GM18861 (cell line): ENCODE measurements around the gene PLEKHJ1.

Experiments
- ATAC-seq: cut with Tn5 transposase; IDR thresholded peaks from one replicate; pipeline ENCODE4 v1.9.1; 2021; ENCODE audit not compliant: unreplicated experiment

PLEKHJ1 gene

GRCh38 chr19:2249880-2250765, 14.0 kb upstream of the PLEKHJ1 start:
- ATAC-seq = no peak

DNA sequence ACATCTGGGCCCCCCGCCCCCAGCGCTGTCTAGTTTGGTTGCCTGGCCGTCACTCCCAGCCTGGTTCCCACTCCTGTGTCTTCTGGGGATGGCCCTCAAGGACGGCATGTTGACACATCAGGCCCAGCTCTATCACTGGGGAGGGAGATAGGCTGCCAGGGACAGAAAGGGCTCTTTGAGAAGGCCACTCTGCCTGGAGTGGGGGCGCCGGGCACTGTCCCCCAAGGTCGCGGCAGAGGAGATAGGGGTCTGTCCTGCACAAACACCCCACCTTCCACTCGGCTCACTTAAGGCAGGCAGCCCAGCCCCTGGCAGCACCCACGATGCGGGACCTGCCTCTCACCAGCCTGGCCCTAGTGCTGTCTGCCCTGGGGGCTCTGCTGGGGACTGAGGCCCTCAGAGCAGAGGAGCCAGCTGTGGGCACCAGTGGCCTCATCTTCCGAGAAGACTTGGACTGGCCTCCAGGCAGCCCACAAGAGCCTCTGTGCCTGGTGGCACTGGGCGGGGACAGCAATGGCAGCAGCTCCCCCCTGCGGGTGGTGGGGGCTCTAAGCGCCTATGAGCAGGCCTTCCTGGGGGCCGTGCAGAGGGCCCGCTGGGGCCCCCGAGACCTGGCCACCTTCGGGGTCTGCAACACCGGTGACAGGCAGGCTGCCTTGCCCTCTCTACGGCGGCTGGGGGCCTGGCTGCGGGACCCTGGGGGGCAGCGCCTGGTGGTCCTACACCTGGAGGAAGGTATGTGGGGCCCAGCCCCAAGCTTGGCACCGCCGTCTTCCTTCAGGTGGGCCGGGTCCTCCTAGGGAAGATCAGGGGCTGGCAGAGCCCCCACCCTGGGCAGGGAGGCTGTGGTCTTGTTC, 13.1 kb upstream of the PLEKHJ1 start, which contains the start of gene AMH:
AMH (plus strand) TSS at position 314 of the 857 bp plus-strand sequence; CDS start at position 324, 10 bp downstream.
- no peak for ATAC-seq

GRCh38 chr19:2248136-2249009, 12.2 kb upstream of the PLEKHJ1 start:
- ATAC-seq = no peak

DNA sequence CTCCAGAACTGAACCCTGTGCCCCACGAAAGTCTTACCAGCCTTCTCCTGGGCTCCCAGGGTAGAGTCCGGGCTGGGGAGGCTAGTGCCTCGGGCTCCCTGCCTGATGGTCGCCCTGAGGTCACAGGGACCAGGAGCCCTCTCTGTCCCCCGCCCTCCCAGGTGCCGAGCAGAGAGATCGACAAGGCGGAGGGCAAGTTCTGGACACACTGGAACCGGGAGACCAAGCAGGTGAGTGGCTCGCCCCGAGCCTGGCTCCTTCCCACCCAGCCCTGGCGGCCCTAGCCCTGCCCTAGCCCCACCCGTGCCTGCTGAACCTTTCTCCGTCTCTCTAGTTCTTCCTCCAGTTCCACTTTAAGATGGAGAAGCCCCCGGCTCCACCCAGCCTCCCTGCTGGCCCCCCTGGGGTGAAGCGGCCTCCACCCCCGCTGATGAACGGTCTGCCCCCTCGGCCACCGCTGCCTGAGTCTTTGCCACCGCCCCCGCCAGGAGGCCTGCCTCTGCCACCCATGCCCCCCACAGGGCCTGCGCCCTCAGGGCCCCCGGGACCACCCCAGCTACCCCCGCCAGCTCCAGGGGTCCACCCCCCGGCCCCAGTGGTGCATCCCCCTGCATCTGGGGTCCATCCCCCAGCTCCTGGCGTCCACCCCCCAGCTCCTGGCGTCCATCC, 11.4 kb upstream of the PLEKHJ1 start:
- no peak for ATAC-seq

DNA sequence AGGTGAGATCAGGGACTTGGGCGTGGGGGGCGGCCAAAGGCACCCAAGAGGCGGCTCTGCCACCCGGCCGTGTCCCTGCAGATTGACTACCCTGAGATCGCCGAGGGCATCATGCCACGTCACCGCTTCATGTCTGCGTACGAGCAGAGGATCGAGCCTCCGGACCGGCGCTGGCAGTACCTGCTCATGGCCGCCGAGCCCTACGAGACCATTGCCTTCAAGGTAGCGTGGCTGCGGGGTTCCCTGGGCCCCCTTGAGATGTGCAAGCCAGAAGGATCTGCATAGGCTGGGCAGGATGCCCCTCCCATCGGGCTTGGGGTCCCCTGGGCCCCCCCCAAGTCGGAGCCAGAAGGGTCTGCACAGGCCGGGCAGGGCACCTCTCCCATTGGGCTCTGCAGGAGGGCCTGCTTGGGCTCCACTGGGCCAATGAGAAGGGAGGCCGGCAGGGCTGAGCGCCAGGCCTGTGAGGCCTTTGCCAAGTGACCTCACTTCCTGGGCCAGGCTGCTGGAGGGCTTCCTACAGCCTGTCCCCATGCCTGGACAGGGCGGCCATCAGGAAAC, 10.8 kb upstream of the PLEKHJ1 start:
- ATAC-seq = no peak

DNA sequence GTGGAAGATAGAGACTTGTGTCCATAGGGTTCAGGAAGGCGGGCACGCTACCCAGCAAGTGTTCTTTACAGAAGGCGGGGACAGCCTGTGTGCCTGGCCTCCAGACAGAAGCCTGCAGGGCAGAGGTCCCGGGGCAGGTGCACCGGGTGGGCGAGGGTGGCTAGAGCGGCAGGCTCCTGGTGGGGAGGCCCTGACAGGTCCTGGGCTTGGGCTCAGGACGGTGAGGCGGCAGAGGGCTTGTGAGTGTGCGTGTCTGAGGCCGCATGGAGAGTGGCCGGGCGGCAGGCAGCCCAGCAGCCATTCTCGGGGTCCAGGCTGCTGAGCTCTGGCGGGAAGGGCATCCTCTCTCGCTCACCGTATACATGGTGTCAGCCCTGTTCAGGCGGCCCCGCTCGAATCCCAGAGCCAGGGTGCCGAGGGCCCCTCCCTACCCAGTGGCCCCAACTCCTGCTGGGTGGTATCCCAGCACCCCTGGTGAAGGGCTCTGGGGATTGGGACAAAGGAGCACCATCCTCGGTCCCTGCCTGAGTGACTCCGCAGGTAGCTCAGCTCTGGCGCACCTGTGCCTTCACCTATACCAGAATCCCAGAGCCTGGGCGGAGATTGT, 10.0 kb upstream of the PLEKHJ1 start:
- ATAC-seq = no peak

DNA sequence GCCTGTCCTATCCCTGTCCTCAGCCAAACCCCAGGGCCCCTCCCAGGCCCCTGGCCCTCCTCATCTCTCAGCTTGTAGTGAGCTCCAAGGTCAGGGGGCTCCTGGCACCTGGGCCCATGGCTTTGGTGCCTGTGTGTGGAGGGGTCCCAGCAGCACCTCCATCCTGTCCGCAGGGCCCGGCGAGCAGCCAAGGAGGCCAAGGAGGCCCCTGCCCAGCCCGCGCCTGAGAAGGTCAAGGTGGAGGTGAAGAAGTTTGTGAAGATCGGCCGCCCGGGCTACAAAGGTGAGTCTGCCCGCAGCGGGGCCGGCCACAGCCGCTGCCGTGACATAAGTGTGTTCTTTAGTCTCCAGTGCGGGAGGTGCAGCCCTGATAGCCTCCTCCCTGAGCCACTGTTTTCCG, 9.1 kb upstream of the PLEKHJ1 start:
- ATAC-seq = no peak

GRCh38 chr19:2244486-2244885, 8.4 kb upstream of the PLEKHJ1 start:
- no peak for ATAC-seq

GRCh38 chr19:2244125-2244411, 7.9 kb upstream of the PLEKHJ1 start:
- ATAC-seq = no peak

- ATAC-seq = no peak
Measured at GRCh38 chr19:2243274-2244124, 7.4 kb upstream of the PLEKHJ1 start.

DNA sequence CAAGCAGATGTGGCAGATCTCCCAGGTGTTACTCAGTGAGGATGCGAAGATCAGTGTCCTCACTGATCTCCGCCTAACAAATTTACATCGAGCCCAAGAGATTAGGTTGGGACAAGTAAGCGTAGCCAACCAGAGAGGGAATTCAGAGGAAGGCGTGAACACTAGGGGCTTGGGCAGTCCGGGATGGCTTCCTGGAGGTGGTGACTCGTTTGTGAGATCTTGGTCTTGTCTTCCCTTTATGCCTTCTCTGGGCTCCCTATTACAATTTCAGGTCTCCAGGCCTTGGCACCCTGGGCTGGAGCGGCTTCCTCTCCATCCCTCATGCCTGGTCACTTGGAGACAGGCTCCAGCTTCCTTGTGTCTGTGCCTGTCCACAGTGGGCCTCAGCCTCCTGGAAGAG, 6.7 kb upstream of the PLEKHJ1 start:
- no peak for ATAC-seq

- no peak for ATAC-seq
Measured at GRCh38 chr19:2242092-2242537, 6.0 kb upstream of the PLEKHJ1 start.

GRCh38 chr19:2240881-2241760, 5.0 kb upstream of the PLEKHJ1 start:
- no peak for ATAC-seq

GRCh38 chr19:2239771-2240770, 3.9 kb upstream of the PLEKHJ1 start:
- ATAC-seq = no peak

- no peak for ATAC-seq
Measured at GRCh38 chr19:2239173-2239572, 3.0 kb upstream of the PLEKHJ1 start.

DNA sequence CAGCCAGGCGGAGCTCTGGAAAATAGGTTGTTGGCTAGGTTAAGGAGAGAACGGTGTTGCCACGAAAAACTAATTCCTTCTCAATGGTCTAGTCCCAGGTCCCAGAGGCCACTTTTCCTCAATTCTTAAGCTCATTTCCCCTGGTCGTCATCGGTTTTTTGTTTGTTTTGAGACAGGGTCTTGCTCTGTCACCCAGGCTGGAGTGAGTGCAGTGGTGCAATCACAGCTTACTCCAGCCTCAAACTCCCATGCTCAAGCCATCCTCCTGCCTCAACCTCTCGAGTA, 1.7 kb upstream of the PLEKHJ1 start:
- ATAC-seq = no peak
